ENCODE data around the gene FADS3. TPM values are rescaled to one million over a fixed set of nuclear protein-coding genes. Genes with fewer than 3 reads are reported as not detected.

The FADS3 gene
- total RNA-seq, 1 donor from 2014 or later, result 135 TPM

- ChIA-PET CTCF (no interaction called here), POLR2A (no interaction called here)
- Mint-ChIP-seq H3K27me3 (no peaks in the 10 kb centered on the region), H3K36me3 (ENCODE audit: low read depth) (peaks cover 14% of the 10 kb centered on the region), H3K4me1 (peaks cover 52% of the 10 kb centered on the region), H3K27ac (no peak overlapping the region), H3K4me3 (no peak overlapping the region), H3K9me3 (no peaks in the 10 kb centered on the region)
- ATAC-seq (ENCODE audit: low read depth), result no peak
- no peak for DNase-seq
- no peak for TF ChIP-seq CTCF (IDR thresholded peaks at IDR 0.05)
- intact Hi-C loops (cut with micrococcal nuclease), result no loop called here
Observed at GRCh38 chr11:61887839-61888494, 3.4 kb downstream of the FADS3 start.

GRCh38 chr11:61886643-61887042 lies 4.7 kb downstream of the FADS3 start:
- H3K36me3 Mint-ChIP-seq (ENCODE audit: low read depth), result peaks cover 14% of the 10 kb centered on the region
- no peak overlapping the region for H3K4me3 Mint-ChIP-seq
- no peak for ATAC-seq (ENCODE audit: low read depth)
- DNase-seq, result no peak
- H3K4me1 Mint-ChIP-seq, result peaks cover 48% of the 10 kb centered on the region
- intact Hi-C loops (cut with micrococcal nuclease), result no loop called here
- no peaks in the 10 kb centered on the region for H3K9me3 Mint-ChIP-seq
- H3K27ac Mint-ChIP-seq, result no peak overlapping the region
- H3K27me3 Mint-ChIP-seq, result no peaks in the 10 kb centered on the region
- POLR2A ChIA-PET, result interaction anchor here (0.5 kb wide), 1 partner anchor 43 kb away, joined by 4 read pairs; no protein-coding TSS in a partner anchor
- no peak for TF ChIP-seq CTCF (IDR thresholded peaks at IDR 0.05)
- CTCF ChIA-PET, result interaction anchor here (0.5 to 1.4 kb wide), 2 partner anchors 12 to 220 kb away, joined by 3 read pairs; no protein-coding TSS in a partner anchor

- DNase-seq (no peak), ATAC-seq (ENCODE audit: low read depth) (no peak)
- H3K36me3 Mint-ChIP-seq (ENCODE audit: low read depth), result peaks cover 14% of the 10 kb centered on the region
- intact Hi-C loops (cut with micrococcal nuclease), result no loop called here
- no peaks in the 10 kb centered on the region for H3K27me3 Mint-ChIP-seq
- peaks cover 54% of the 10 kb centered on the region for H3K4me1 Mint-ChIP-seq
- CTCF ChIA-PET, result interaction anchor here (0.5 to 6.9 kb wide), 3 partner anchors 13 to 220 kb away, joined by 3 to 67 read pairs (median 3); no protein-coding TSS in a partner anchor
- H3K4me3 Mint-ChIP-seq, result no peak overlapping the region
- H3K9me3 Mint-ChIP-seq, result no peaks in the 10 kb centered on the region
- H3K27ac Mint-ChIP-seq, result no peak overlapping the region
- POLR2A ChIA-PET, result interaction anchor here (0.6 kb wide), 1 partner anchor 11 kb away, joined by 7 read pairs; no protein-coding TSS in a partner anchor
- no peak for TF ChIP-seq CTCF (IDR thresholded peaks at IDR 0.05)
Observed at GRCh38 chr11:61885784-61886580, 5.4 kb downstream of the FADS3 start.

- ATAC-seq (ENCODE audit: low read depth) (no peak), DNase-seq (no peak)
- no peak overlapping the region for H3K4me3 Mint-ChIP-seq
- no peaks in the 10 kb centered on the region for H3K9me3 Mint-ChIP-seq
- peaks cover 14% of the 10 kb centered on the region for H3K36me3 Mint-ChIP-seq (ENCODE audit: low read depth)
- H3K4me1 Mint-ChIP-seq, result peaks cover 54% of the 10 kb centered on the region
- H3K27ac Mint-ChIP-seq, result no peak overlapping the region
- no peak for TF ChIP-seq CTCF (IDR thresholded peaks at IDR 0.05)
- H3K27me3 Mint-ChIP-seq, result no peaks in the 10 kb centered on the region
- ChIA-PET CTCF (interaction anchor here (1.2 to 6.9 kb wide), 3 partner anchors 13 to 197 kb away, joined by 3 to 67 read pairs (median 3); no protein-coding TSS in a partner anchor), POLR2A (interaction anchor here (0.6 to 0.8 kb wide), 2 partner anchors 10 to 83 kb away, joined by 3 to 7 read pairs; no protein-coding TSS in a partner anchor)
- intact Hi-C loops (cut with micrococcal nuclease), result no loop called here
Observed at GRCh38 chr11:61885166-61885778, 6.1 kb downstream of the FADS3 start.

Measured in activated B cell treated with CpG ODN at 0.5 μM for 24 hours (primary cell).